NCI-H2029 treated with DMSO at 0.1 percent for 48 hours (cell line): Measurements from ENCODE around the gene RAB27A.
A peak's percentile ranks its signal among the peaks of the same experiment; 100 is the strongest.
"Not testable (repeated sequence)": the region's sequence is repeated elsewhere in the genome, so short reads cannot be mapped to it uniquely, and the experiment has no call there.

Experiments
- DNase-seq: peaks from one replicate; lab custom pipeline; 2025; lab: John Stamatoyannopoulos, UW

The RAB27A gene

DNA sequence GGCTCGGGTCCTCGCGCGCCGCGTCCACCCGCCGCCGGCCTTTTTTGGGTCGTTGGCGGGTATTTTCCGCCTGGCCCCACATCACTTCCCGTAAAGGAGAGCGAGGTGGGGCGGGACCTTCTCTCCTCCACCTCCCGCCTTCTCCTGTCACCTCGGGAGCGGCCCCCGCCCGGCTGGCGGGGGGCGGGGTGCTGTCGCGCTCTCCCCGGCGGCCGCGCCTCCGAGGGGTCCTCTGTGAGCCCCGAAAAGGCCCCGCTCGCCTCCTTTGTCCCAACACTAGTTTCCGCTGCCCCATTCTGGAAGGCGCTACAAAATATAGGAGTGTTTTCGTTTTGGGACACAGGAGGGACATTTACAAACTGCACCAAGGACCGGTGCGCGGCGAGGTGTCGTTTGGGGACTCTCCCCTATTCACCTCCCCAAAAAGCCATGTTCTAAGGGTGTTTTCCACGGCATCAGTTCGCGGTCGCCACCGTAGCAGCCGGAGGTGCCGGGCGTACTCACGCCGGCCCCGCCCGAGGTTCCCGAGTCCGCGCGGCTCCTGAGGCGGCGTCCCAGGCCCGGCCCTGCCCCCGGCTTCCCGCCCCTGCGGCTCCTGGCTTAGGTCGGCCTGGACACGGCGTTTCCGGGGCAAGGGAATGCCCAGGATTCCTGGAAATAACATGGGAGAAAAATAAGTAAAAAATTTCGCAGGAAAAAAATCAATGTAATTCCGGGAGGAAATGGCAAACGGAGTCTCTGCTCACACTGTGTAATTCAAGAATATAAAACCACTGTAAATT, at the start of gene RAB27A:
TSS of gene RAB27A (minus strand) at position 68 of the 782 bp plus-strand sequence. CDS start 54,879 bp downstream, outside the sequence.
- DNase-seq, result no peak

DNA sequence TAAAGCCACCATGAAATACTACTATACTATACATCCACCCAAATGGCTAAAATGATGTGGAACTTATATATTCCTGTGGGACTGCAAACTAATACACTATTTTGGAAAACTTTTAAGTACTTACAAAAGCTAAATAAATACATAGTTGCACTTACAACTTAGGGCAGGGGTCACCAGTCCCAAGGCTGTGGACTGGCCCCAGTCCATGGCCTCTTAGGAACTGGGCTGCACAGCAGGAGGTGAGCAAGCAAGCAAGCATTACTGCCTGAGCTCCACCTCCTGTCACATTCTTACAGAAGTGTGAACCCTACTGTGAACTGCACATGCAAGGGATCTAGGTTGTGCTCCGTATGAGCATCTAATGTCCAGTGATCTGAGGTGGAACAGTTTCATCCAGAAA, 47.5 kb upstream of the RAB27A start:
- DNase-seq, result no peak

DNA sequence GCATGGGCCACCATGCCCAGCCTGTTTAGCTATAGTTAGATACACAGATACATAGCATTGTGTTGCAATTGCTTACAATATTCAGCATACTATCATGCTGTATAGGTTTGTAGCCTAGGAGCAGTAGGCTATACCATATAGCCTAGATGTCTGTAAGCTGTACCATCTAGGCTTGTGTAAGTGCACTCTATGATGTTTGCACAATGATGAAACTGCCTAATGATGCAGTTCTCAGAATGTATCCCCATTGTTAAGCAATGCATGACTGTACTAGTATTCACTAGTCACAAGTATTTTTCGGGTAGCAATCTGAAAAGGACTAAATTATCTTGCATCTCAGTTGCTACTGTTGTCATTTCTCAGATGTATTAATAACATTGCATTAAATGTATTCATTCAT, 45.4 kb upstream of the RAB27A start:
- DNase-seq, result no peak

DNA sequence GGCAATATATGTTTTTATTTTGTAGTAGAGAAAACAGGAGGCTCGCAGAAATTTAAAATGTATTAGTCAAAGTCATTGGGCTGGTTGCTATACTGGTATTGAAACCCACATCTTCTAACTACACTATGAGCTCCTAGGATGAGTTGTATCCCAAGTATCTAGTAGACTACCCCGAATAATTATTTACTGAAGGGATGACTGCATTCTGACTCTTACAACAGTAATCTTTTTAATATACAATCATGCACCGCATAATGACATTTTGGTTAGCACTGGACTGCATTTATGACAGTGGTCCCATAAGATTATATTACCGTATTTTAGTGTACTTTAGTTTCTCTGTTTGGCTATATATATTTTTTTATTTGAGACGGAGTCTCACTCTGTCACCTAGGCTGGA, 44.8 kb upstream of the RAB27A start:
- DNase-seq, result no peak

DNA sequence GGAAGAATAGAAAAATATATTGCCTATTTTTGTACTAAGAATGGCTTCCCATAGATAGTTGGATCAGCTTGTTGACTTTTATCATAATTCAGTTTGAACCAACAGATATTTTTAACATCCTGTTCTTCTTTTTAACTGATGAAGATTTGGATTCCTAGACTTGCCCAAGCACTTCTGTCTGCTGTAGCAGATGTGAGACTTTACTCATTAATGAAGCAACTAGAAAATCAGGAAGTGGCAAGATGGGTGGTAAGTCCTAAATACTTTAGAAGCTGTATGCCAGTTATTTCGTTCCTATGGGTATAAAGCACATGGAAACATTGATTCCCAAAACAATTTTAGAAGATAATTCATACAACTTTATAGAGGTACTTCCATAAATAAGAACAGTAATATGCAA, 37.8 kb upstream of the RAB27A start:
- DNase-seq, result no peak

DNA sequence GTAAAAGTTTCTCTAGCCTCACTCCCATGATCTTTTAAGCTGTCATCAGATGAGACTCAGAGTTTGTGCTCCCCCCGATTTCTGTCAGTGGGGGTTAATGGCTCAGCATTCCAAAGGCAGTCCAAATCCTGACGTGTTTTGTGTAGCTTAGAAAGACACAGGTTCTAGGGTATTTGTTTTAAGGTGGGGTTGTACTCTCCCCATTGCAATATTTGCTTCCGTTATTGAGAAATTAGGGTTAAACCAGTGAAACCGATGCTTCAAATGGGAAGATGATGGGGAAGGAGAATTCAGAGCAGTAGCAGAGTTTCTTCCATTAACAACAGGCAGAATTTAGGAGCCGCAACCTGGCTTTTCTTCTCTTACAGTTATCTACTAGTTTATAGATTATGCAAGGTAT, 32.9 kb upstream of the RAB27A start:
- DNase-seq, result no peak

DNA sequence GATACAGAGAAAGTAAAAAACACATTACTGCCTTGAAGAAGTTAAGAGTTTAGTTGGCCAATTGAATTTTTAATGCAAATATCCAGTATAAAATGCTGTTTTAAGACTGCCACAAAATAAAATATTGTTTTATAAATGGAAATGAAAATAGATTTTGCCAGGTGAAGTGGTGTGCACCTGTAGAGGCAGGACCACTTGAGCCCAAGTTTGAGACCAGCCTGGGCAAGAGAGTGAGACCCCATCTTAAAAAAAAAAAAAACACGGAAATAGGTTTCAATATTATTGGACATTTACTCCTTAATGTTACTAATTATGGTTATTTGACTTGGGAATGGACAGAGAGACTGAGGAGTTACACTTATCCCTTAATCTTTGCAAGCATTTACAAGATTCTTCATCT, 31.4 kb upstream of the RAB27A start:
- DNase-seq, result no peak

DNA sequence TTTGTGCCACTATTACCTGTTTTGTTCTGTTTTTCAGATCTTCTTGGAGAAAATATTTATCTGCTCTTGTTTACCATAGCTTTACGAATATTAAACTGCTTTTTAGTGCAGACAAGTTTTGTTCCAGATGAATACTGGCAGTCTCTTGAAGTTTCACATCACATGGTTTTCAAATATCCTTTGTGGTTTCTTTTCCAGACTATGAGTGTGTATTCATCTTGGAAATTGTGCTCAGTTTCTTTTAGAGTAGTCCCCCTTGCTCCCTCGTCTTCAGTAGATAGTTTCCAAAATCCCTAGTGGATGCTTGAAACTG, 30.6 kb upstream of the RAB27A start:
- DNase-seq, result no peak

DNA sequence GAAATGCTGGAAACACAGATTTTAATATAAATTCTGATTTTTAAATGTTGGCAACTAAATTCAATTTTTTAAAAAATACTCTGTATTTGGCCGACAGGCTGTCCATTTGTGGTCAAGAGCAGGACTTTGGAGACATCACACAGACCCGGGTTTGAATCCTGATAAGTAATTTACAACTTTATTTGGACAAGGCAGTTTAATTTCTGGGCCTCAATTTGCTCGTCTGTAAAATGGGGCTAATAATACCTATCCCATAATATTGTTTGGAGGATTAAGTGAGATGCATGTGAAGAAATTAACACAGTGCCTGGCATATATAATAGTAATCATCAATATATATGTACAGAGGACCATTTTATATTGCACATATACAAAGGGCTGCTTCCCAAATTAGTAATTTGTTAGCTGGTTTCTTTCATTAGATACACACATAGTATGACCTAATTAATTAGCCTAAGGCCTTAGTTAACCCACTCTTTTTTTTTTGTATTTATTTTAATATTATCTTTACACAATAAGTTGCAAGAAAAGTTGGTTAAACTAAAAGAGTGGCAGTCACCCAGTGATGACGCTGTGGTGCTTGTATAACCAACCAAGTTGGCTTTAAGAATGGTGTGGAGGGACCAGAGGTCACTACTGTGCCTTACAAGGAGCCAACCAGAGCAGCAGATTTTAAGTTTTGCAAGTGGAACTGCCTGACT, 30.1 kb upstream of the RAB27A start:
- DNase-seq, result no peak

DNA sequence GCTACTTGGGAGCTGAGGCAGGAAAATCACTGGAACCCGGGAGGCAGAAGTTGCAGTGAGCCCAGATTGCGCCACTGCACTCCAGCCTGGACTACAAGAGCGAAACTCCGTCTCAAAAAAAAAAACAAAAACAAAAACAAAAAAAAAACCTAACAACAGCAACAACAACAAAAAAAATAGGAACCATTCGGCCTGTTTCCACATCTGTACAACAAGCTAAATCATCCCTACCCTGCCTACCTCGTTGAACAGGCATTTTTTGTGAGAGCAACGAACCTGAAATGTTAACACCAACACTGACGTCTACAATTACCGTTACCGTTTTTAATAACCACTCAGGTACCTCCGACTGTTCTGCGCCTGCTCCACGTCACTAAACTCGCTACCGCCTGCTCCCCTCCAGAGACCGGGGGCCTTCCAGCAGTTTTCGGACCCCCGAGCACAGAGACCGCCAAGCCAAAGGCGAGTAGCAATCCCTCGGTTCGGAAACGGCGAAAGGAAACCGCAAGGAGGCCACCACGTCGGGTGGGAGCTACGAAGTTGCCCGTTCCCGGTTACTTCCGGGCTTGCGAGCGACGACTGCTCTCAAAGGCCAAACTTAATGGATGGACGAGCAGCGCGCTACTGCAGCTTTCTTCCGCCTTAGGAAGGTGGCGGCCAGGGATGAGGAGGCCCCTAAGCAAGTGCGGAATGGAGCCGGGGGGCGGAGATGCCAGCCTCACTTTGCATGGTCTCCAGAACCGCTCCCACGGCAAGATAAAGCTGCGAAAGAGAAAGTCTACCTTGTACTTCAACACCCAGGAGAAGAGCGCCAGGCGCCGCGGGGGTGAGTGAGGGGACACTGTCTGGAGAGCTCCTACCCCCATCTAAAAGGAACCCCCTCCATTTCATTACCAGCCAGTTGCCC, 29.2 kb upstream of the RAB27A start, which contains the start of the genes PIGB and PIGBOS1:
TSS of gene PIGB (plus strand) at position 635 of the 907 bp plus-strand sequence. CDS start at position 664, 29 bp downstream.
TSS of gene PIGBOS1 (minus strand) at position 536 of the 907 bp plus-strand sequence. CDS start 1,331 bp downstream, outside the sequence.
- DNase-seq, result peak; percentile 50

DNA sequence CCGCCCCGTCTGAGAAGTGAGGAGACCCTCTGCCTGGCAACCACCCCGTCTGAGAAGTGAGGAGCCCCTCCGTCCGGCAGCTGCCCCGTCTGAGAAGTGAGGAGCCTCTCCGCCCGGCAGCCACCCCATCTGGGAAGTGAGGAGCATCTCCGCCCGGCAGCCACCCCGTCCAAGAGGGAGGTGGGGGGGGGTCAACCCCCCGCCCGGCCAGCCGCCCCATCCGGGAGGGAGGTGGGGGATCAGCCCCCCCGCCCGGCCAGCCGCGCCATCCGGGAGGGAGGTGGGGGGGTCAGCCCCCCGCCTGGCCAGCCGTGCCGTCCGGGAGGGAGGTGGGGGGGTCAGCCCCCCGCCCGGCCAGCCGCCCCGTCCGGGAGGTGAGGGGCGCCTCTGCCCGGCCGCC, 13.2 kb upstream of the RAB27A start:
- not testable (repeated sequence) for DNase-seq

DNA sequence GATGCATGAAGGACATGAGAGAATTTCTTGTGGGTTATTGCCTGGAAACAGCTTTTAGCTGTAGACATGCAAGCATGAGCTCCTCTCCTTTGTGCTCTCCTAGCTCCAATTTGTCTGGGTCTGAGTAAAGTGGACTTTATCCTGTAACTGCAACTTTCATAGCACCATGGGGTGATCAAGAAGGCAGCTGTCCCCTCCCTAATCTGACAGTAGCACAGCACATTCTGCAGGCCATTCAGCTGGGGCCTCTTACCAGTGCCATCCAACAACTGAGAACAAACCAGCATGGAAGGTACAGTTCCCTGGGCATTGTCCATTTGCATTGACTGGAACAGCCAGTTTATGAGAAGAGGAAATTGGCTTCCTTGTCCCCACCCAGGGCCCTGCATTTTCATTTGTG, 7.7 kb upstream of the RAB27A start:
- DNase-seq, result no peak

DNA sequence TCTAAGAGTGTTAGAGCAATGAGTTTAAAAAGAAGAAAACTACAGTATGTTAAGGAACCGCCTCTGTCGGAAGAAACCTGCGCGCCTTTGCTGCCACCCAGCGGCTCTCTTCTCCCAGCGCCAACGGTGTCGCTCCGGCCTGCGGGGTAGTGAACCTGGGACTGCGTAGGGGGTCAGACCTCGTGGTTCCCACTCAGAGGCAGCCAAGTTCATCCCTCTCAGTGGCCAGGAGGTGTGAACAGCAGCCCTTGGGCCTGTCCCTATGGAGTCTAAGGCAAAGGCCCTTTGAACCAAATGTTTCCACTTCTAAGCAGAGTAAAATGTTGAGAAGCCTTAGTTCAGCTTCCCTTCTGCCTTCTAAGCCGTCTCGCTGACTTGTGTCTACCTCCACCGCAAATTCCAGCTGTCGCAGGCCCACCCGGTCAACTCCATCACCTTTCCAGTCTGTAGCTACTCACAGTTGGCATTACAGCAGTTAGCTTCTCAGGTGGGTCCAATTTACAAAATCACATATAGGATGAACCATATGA, 980 bp upstream of the RAB27A start:
- DNase-seq, result peak; percentile 5

DNA sequence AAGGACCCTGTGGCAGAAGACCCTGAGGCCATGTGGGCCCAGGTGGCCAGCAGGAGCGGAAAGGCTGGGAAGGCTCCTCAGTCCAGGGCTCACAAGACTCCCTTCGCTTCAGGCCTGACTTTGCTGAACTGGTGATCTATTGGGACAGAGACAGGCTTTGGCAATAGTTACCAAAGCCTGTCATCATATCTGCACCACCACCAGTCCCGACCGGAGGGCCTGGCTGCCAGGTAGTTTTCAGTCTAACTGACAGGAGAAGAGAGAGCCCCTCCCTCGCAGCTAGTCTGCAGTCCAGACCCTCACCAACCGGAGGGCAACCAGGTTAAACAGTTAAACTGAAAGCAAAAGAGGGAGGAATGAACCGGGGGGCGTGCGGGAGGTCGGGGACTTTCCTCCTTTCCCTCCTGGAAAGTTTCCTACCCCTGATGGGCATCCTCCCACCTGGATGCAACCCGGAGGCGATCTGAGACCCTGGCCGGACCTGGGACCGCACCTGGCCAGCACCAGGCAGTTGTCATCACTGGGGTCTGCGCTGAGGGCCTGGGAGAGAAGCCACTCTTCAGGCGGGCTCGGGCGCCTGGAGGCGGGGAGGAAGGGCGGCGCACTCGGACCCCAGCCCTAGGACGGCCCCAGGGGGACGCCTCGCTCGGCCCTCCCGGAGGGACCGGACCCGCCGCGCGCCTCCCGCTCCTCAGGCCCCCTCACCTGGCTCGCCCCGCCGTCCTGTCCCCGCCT, 435 bp downstream of the RAB27A start:
- DNase-seq, result no peak

DNA sequence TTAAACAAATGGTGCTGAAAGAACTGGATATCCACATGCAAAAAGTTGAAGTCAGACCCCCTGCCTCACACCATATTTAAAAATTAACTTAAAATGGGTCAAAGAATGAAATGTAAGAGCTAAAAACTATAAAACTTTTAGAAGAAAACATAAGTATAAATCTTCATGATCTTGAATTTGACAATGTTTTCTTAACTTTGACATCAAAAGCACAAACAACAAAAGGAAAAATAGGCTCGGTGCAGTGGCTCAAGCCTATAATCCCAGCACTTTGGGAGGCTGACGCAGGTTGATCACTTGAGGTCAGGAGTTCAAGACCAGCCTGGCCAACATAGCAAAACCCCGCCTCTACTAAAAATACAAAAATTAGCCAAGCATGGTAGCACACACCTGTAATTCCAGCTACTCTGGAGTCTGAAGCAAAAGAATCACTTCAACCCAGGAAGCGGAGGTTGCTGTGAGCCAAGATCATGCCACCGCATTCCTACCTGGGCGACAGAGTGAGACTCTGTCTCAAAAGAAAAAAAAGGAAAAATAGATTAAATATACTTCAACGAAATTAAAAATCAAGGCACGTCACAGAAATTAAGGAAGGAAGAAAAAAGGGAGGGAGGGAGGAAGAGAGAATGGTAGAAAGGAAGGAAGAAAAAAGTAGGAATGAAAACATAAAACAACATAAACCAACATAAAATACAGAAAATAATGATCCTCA, 1.5 kb downstream of the RAB27A start:
- no peak for DNase-seq

DNA sequence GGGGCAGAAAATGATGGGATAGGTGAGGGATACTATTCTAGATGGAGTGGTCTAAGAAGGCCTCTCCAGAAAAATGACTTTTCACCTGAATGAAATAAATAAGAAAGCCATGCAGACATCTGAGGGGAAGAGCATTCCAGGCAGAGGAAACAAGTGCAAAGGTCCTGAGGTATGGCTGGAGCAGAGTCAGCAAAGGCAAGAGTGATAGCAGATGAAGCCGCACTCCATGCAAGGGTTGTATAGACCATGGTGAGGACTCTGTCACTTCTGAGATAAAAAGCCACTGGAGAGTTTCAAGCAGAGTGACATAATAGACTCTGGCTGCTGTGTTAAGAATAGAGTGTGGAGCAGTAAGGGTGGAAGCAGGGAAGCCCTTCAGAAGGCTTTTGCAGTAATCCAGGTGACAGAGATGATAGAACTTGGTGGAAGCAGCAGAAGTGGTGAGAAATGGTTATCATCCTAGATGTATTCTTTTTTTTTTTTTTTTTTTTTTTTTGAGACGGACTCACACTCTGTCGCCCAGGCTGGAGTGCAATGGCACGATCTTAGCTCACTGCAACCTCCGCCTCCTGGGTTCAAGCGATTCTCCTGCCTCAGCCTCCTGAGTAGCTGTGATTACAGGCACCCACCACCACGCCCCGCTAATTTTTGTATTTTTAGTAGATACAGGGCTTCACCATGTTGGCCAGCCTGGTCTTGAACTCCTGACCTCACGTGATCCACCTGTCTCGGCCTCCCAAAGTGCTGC, 3.0 kb downstream of the RAB27A start:
- not testable (repeated sequence) for DNase-seq

DNA sequence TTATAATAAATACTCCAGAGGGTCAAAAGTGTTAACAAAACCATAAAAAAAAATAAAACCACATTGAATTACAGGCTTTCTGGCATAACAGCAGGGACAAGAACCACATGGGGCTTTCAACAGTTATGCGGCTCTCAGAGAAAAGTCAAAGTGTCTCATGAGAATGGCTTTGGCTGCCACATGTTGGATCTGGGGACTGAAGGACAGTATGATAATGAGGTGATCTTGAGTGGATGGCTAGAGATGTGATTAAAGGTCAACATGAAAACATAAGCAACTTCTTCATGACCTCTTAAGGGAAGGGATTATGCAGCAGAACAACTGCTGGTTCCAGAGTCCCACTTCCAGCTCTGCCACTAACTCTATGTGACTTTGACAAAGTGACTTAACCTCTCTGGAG, 5.2 kb downstream of the RAB27A start:
- DNase-seq, result no peak

DNA sequence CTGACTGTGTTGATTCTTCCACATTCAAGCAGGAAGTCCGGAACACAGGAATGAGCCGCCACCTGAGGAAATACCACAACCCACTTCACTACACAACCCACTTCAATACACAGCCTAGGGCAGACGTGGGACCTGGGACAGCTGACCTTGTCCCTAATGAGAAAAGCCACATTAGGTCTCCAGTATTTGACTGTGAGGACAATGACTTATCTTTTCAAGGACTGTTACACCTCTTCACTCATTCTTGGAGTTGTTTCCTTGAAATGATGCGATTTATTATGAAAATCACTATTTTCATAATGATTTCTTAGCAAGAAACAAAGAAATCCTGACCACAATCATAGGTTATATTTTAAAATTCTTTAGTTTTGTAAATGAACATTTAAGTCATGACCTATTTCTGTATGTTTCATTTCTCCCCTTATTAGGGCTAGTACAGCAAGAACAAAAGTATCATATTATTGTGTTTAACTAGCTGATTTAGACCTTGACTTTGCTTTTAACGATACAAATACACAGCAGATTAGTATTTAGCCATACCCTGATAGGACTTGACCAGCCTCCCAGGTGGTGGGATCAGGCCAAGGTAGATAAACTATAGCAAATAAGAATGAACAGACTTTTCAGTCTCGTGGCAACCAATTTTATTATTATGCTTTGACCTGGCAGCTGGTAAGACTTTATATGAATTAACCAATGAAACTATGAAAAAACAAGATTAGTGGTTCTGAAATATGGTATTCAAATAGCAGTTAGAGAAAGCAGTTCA, 6.0 kb downstream of the RAB27A start:
- no peak for DNase-seq

DNA sequence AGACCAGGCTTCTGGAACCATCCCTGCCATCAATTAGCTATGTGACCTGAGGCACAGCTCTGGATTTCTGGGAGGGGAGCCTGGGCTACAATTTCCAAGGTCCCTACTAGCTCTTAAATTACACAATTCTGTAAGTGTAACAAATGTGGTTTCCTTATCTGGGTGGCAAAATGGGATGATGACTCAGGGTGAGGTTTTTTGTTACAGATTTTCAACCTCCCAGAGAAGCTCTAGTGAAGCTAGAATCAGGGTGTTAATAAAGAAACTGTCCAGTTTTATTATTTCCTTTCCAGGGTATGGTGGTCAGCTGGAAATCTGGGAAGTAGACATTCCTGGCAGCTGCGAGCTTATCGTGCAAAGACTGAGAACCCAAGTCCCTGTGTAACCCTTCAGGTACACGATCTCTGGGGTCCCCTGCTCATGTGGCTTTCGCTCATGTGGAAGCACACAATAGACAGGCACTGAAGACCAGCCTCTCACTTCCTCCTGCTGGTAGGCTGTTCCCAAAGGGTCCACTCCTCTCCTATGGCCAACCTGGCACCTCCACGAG, 7.3 kb downstream of the RAB27A start:
- DNase-seq, result no peak
